ENCODE data around the gene CHST3.
"Not testable (repeated sequence)": the region's sequence is repeated elsewhere in the genome, so short reads cannot be mapped to it uniquely, and the experiment has no call there.

The CHST3 gene

GRCh38 chr10:71974489-71975021, 10.4 kb downstream of the CHST3 start:
- DNase-seq = peak; percentile 89

DNA sequence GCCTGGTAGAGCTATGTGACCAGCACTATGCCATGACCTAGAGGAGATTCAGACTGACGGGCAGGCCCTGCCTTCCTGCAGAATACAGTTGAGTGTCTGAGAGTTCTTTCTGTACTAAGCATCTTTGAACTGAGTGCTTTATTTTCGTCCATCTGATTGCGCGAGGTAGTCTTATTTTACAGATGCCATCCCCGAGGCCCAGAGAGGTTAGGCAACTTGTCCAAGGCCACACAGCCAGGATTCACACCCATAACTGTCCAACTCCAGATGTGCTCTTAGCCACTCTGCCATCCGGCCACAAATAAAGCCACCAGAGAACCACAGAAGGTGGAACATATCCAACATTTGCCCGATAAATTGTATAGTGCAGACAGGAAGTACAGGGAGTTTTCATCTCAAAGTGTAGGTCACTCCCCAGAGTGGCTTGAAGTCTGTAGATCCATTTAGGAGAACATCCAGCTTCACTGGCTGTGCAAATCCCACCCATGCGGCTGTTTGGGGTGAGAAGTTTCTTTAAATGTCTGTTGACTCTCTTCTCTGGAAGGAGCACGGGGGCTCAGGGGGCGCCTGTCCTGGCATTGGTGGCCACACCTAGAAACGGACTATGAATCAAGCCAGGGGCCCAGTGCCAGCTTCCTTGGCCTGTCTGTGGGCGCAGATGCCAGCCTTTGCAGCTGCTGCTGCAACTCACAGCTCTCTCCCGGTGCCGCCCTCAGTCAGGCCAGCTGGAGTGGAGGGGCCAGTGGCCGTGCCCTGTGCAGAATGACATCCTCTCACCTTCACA, 11.1 kb downstream of the CHST3 start:
- peak; percentile 47 for DNase-seq

DNA sequence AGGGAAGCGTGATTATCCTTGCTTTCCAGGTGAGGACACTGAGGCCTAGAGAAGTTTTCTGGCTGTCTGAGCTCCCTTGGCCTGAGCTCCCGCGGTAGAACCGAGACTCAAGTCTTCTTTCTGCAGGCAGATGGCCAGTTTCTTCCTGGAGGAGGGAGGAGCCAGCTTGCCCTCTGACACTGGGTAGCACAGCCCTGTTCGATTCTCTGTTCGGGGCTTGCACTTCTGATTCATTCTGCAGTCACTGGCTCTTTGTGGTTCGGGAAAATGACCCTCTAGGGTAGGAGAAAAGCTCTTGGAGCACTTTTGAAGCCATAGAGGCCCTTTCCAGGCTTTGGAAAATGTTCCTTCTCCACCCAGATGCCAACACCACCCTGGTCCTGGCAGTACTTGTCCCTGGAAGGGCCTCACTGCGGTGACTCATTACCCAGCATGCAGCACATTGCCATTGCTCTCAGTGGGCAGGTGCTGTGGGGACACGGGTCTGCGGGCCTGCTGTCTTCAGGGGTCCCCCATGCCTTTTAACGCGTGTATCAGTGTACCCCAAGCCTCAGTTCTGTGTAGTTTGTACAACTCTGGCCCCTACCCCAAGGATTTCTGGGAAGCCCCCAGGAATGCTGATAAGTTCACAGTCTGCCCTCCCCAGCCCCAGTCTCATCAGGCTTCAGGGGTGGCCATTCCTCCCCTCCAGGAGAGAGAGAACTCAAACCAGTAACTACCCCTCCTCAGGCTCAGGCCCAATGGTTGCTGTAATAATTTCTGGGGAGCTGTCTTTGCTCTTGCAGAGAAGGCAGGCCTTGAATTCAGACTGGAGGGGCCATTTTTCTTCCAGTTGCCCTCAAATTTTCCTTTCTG, 11.9 kb downstream of the CHST3 start:
- DNase-seq = peak; percentile 66

DNA sequence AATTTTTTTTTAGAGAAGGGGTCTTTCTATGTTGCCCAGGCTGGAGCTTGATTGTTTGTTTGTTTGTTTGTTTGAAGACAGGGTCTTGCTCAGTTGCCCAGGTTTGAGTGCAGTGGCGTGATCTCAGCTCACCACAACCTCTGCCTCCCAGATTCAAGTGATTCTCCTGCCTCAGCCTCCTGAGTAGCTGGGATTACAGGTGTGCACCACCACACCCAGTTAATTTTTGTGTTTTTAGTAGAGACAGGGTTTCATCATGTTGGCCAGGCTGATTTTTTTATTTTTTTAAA, 13.4 kb downstream of the CHST3 start:
- not testable (repeated sequence) for DNase-seq

- no peak for DNase-seq
Observed at GRCh38 chr10:71978476-71978875, 14.3 kb downstream of the CHST3 start.

DNA sequence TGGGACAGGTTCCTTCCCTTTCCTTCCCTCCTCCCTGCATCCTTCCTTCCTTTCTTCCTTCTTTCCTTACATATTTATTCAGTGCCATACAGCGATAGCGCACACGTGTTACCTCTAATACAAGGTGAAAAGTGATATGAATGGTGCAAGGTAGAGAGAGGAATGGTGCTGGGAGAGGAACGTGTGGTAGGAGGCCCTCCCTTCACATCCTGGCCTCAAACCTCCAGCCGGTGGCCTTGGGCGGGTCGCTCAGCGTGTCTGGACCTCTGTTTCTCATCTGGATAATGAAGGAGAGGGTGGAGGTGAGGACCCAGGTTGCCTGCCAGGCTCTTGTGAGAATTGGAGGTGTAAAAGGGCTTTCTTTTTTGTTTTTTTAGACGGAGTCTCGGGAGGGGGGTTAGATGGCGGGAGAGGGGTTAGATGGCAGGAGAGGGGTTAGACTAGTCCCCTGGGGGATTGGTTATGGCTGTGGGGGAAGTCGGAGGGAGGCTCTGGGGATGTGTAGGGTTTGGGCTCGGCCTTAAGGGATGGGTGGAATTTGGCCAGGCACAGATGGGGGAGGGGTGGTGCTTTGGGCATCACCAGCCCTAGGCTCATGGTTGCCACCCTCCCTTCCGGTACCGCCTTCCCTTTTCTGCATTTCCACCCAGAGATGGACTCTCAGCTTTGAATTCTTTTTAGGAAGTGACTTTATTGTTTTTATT, 14.9 kb downstream of the CHST3 start:
- no peak for DNase-seq

DNA sequence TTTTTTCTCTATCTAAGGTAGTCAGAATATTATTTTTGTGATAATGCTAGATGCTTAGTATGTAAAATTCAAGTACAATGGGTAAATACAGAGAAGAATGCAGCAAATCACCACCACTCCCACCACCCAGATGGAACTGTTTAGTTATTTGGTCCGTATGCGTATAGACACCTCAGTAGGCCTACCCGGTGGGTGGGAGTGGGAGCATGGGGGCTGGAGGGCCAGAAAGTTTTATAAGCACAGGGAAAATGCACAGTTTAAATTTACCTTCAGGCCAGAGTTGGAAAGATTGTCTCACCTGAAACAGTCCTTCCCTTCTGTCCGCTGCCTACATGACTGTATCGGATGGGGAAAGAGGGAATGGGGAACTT, 15.5 kb downstream of the CHST3 start:
- DNase-seq = no peak

DNA sequence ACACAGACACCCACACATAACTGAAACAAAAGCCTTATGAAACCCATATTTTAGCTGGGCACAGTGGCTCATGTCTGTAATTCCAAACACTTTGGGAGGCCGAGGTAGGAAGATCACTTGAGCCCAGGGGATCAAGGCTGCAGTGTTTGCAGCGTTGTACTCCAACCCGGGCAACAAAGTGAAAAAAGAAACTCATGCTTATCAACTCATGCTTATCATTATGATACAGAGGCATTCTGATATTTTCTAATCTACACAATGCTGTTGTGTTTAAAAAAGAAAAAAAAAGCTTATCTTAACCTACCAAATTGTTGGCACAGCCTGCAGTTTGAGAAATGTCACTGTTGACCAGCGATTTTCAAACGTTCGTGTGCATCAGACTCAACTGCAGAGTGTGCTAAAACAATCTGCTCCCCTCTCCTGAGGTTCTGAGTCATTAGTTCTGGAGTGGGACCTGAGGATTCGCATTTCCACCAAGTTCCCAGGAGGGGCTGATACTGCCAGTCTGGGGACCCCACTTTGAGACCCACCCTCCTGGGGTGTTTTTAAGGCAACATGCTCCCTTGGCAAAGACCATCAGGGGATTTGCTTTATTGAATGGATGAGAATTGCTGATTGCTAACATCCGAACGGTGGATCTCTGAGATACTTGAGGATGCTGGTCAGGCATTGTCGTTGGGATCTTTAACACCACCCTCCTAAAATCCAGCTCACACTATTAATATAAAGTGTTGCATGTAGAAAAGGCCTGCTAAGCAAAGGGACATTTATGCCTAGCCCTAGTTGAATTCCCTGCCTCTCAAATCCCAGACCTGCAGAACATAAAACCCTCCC, 16.2 kb downstream of the CHST3 start:
- DNase-seq = no peak

- peak; percentile 59 for DNase-seq
Observed at GRCh38 chr10:71981015-71981875, 17.1 kb downstream of the CHST3 start.

DNA sequence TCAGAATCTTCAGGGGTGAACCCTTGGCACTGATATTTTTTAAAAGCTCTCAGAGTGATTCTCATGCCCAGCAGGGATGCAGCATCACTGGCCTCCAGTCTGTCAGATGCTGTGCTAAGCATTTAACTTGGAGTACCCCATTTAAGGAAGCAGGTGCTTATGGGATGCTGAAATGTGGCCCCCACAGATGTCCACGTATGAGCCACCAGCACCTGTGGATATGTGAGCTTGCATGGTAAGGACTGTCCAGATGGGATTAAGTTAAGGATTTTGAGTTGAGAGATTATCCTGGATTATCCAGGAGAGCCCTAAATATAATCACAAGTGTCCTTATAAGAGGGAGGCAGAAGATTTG, 17.7 kb downstream of the CHST3 start:
- no peak for DNase-seq

- DNase-seq = no peak
Observed at GRCh38 chr10:71982269-71983178, 18.3 kb downstream of the CHST3 start.

DNA sequence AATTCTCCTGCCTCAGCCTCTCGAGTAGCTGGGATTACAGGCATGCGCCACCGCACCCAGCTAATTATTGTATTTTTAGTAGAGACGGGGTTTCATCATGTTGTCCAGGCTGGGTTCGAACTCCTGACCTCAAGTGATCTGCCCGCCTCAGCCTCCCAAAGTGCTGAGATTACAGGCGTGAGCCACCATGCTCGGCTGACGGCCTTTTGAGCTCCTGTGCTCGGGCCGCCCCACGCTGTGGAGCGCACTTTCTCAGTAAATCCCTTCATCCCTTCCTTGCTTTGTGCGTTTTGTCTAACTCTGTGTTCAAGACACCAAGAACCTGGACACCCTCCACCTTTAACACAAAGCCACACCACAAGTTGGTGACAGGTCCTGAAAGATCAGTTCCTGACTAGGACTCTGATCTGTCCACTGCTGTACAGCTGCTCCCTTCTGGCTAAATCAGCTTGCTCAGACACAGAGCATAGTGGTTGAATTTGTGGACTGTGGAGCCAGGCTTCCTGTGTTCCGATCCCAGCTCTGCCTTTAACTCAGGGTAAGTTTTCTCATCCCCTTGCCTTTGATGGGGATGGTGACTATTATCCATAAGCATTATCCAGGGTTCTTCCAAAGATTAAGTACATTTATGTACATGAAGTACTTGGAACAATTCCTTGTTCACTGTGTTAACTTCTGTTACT, 20.1 kb downstream of the CHST3 start:
- DNase-seq = no peak

GRCh38 chr10:71984809-71985388, 20.7 kb downstream of the CHST3 start:
- no peak for DNase-seq

DNA sequence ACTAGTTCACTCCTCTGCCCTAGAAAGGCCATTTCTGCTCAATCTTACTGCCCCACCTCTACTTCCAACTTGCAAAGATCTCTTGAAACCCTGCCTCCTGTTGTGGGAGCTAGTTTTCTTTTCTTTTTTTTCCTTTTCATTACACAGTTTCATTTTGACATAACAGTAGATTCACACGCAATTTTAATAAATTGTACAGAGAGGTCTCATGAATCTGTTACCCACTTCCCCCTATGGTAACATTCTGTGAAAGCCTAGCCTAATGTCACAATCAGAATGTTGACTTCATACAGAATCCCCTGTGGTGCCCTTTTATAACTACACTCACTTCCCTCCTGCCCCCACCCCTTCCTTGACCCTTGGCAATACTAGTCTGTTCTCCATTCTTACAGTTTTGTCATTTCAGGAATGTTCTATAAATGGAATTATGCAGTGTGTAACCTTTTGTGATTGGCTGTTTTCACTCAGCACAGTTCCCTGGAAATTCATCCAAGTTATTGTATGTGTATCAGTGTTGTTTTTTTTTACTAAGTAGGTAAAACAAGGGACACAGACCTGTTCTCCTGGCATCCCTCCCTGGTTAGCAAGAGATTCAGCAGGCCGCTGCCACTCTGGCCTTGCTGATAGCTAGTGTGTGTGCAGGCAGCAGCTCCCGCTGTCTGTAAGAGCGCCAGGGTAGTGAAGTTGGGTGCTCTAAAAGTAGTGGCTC, 21.5 kb downstream of the CHST3 start:
- DNase-seq = no peak

DNA sequence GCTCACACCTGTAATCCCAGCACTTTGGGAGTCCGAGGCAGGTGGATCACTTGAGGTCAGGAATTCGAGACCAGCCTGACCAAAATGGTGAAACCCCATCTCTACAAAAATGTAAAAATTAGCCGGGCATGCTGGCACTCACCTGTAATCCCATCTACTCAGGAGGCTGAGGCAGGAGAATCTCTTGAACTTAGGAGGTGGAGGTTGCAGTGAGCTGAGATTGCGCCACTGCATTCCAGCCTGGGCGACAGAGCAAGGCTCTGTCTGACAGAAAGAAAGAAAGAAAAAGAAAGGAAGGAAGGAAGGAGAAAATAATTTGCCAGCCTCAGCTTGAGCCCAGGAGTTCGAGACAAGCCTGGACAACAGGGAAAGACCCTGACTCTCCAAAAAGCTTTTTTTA, 24.7 kb downstream of the CHST3 start:
- DNase-seq = not testable (repeated sequence)

GRCh38 chr10:71989661-71990454, 25.7 kb downstream of the CHST3 start:
- DNase-seq = no peak

DNA sequence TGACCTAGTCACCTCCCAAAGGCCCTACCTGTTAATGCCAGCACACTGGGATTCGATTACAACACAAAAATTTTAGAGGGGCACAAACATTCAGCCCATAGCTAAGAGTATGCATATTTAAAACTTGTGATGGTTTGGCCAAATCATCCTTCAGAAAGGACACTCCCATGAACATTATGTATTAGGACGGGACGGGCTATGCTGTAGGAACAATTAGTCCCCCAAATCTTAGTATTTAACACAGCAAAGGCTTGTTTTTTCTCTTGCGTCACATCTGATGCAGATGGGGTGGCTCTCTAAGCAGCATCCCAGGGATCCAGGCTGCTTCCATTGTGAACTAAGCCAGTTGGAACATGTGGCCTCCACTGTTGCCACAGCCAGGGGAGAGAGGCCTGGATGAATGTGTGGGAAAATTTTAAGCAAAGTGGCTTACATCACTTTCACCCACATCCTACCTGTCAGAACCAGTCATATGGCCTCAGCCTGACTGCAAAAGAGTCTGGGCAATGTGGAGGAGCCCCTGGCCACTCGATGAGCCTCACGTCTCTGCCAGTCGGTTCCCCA, 26.6 kb downstream of the CHST3 start:
- DNase-seq = no peak

- no peak for DNase-seq
Observed at GRCh38 chr10:71995449-71995848, 31.3 kb downstream of the CHST3 start.

Data from T1000 (cell line).